HT1080 (cell line): ENCODE data around the gene SEPTIN8. TPM values are rescaled to one million over a fixed set of nuclear protein-coding genes. Genes with fewer than 3 reads are reported as not detected.

Experiments used
- DNase-seq: peaks from one replicate; pipeline ENCODE4 v3.0.0-alpha.2; 2015; ENCODE audit warnings: low read depth
- total RNA-seq: library from RNA; depleted of rRNA; stranded (reverse); fragments of >200 nt; shearing (Covaris generic); gene quantifications from 2 replicates; pipeline ENCODE4 v1.2.3, GENCODE V29; 2014

Gene SEPTIN8
- total RNA-seq, 1 experiment from 2014 or later = 50.9 TPM

DNA sequence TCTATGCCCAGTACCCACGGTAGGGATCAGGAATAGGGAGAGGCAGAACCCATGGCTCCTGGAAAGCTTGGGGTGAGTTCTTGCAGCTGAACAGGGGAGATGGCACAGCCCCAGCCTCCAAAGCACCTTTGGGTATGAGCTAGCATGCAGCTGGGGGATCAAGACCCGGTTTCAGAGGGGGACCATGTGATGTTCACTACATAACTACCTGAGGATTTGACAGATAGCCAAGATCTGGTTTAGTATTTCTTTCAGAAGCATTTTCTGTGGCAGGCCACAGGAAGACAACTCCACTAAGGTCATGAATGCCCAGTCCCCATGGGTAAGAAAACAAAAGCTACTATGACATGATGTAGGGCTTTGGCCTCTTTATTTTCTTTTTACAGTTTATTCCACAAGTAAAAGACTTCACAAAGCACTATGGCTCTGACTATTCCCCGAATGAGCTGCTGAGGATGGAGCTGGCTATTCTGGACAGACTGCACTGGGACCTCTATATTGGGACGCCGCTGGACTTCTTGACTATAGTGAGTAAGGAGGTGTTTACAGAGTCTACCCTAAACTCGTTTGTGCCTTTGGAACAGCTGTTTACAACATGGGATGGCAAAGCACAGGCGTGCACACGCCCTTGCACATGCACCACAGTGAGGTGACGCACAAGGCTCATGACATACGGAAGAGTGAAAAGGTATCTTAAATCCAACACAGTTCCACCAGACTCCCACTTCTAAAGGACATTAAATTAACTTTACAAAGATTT, 26.4 kb downstream of the SEPTIN8 start:
- no peak for DNase-seq

DNA sequence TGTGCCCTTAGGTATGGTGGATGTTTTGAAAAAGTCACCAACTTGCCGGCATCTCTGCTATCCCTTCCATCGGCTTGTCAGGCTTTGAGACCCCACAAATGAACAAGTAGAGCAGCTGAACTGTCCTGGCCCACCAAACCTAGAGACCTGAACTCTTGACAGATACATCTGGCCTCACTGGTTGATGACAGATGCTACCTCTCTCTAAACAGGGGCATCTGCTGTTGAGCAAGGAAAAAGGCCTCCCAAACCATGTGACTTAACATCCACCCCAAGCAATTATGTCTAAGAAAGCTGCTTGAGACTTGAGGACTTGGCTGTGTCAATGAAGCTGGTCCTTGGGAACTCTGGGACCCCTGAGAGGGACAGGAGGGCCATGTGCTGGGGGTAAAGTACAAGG, 27.5 kb downstream of the SEPTIN8 start:
- DNase-seq = no peak

DNA sequence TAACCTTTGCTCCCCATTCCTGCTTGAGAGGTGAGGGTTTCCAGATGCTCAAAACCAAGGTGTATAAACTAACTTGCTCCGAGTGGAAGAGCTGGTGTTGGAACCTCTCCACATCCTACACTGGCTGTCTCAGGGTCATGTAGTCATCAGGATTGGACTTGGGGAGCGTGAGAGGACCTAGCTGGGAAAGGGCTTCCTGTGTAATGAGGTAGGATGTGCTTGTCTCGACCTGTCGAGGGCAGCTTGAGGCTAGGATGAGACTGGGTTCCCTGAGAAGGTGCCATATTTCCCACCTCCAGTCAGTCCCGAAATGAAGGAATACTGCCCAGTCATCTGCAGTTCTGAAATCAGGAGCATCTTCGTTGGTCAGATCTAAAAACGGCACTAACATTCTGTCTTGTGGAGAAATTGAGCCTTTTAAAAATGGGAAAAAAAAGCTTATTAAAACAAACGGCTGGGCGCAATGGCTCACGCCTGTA, 28.5 kb downstream of the SEPTIN8 start:
- no peak for DNase-seq

DNA sequence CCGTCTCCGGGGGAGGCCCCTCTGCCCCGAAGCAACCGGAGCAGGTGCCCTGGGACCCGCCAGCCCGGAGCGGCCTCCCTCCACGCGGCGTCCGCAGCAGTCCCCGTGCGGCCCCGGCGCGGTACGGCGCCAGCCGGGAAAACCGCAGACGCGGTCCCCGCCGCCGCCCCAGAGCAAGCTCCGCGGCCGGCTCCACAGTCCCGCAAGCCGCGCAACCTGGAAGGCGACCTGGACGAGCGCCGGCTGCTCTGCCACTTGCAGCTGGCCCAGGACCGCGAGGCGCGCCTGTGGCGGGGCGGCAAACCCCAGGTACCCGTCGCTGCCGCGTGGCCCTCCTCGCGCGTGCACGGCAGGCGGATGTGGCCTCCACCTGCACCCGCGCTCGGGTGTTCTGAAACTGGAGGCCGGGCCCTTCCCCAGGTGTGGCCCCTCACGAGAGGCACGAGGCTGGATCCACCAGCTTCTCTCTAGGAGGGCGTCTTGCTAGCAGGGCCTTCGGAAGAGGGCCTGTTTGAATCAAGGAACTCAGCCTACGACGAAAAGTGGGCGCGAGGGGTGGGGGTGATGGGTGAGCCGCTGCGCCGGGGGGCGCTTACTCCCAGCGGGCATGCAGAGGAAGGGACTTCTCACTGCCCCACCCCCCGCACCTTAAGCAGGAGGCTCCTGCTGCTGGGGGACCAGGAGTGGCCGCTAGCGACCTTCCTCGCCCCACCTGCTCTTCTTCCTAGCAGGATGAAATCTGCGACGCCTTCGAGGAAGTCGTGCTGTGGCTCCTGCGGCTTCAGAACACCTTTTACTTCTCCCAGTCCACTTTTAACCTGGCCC, 29.2 kb downstream of the SEPTIN8 start:
- no peak for DNase-seq

DNA sequence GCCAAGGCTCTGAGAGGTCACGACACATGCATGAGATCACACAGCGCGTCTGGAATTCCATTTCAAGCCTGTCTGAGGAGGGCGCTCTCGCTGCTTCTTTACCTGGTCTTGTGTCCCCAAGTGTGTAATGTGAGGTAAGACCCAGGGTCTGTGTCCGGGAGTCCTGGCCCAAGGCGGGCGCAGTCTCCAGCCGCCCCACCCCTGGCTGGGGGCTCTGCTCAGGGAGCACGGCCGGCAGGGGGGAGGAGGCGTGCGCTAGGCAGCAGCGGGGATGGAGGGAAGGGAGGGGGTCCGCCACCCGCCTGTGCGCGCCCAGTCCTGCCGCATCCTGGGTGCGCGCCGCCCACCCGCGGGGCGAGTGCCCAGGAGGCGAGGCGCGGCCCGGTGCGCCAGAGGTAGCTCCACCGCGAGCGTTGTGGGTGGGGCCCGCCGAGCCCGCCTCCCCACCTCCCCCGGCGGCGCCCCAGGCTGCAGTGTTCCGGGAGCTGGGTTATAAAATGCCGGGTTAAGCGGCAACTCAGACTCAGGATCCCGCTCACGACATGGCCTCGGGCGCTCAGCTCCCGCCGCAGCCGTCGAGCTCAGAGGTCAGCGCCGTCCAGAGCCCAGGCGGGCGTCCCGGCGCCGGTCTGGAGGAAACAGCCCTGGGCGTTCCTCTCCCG, 30.0 kb downstream of the SEPTIN8 start, which contains the start of gene CCNI2:
CCNI2 (plus strand) TSS at position 473 of the 662 bp plus-strand sequence; CDS start at position 543, 70 bp downstream.
- DNase-seq = no peak

DNA sequence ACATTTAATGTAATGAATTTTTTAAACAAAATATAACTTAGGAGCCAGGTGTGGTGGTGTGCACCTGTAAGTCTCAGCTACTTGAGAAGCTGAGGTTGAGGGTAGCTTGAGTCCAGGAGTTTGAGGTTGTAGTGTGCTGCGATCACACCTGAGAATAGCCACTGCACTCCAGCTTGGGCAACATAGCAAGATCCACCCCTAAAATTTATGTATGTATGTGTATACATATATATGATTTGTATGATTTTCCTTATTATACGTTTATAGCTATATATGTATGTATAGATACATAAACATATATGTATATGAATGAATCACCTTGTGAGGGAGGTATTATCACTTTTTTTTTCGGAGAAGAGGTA, 30.5 kb downstream of the SEPTIN8 start:
- DNase-seq = no peak

DNA sequence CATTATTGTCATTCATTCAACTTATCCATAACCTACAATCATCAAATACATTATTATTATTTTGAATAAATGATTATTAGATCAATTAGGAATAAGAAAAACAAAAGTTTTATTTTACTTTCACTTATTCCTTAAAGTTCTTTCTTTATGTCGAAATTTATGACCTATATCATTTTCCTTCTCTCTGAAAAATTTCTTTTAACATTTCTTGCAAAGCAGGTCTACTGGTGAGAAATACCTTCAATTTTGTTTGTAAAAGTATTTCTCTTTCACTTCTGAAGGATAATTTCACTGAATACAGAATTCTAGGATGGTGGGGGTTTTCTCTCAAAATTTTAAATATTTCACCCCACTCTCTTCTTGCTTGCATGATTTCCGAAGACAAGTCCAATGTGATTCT, 32.4 kb downstream of the SEPTIN8 start:
- DNase-seq = no peak

DNA sequence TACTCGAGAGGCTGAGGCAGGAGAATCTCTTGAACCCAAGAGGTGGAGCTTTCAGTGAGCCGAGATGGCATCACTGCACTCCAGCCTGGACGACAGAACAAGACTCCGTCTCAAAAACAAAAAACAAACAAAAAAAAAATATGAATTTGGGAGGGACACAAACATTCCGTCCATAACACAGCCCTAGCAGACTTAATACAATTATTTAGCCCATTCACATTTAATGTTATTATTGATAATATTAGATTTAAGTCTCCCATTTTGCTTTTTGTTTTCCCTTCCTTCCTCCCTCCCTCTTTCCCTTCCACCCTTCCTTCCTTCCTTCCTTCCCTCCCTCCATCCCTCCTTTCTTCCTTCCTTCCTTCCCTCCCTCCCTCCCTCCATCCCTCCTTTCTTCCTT, 34.4 kb downstream of the SEPTIN8 start:
- no peak for DNase-seq

DNA sequence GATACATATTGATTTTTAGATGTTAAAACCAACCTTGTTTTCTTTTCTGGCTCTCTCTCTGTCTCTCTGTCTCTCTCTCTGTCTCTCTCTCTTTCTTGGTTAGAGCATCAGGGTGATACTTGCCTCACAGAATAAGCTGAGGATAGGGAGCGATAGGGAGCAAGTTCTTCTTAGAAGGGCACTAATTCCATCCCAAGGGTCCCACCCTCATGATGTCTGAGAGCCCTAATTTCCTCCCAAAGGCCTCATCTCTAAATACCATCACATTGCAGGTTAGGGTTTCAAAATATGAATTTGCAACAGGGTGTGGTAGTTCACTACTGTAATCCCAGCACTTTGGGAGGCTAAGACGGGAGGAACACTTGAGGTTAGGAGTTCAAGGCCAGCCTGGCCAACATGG, 34.9 kb downstream of the SEPTIN8 start:
- DNase-seq = no peak

DNA sequence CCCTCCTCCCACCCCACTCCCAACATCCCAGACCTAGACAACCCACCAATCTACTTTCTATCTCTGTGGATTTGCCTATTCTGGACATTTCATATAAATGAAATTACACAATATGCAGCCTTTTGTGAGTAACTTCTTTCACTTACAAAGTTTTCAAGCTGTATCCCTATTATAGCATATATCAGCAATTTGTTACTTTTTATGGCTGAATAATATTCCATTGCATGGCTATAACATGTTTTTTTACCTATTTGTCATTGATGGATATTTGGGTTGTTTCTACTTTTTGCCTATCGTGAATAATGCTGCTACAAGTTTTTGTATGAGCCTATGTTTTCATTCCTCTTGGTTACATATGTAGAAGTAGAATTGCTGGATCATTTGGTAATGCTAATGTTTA, 37.8 kb downstream of the SEPTIN8 start:
- no peak for DNase-seq

DNA sequence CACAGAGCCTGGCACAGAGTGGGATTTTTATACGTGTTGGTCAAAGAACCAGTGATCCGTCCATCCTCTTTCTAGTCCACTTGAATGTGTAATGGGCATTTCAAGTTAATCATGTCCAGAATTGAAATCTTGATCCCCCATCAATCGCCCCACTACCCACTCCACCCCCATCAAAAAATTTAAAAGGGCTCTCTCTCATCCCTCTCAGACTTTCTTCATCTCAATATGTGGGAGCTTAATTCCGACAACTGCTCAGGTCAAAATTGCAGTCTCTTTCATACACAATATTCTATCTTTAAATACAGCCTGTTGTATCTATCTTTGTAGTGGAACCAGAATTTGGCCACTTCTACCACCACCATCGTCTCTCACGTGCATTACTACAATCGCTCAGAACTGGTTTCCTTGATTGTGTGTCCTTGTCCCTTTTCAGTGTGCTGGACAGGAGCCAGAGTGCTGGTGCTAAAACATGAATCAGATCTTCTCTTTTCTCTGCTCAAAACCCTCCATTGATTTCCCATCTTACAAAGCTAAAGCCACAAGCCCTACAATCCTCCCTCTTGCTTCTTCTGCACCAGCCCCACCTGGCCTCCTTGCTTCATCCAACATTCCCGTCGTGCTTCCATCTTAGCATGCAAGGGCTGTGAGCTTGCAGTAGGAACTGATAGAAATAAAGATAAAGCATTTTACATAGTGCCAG, 38.9 kb downstream of the SEPTIN8 start:
- DNase-seq = no peak

DNA sequence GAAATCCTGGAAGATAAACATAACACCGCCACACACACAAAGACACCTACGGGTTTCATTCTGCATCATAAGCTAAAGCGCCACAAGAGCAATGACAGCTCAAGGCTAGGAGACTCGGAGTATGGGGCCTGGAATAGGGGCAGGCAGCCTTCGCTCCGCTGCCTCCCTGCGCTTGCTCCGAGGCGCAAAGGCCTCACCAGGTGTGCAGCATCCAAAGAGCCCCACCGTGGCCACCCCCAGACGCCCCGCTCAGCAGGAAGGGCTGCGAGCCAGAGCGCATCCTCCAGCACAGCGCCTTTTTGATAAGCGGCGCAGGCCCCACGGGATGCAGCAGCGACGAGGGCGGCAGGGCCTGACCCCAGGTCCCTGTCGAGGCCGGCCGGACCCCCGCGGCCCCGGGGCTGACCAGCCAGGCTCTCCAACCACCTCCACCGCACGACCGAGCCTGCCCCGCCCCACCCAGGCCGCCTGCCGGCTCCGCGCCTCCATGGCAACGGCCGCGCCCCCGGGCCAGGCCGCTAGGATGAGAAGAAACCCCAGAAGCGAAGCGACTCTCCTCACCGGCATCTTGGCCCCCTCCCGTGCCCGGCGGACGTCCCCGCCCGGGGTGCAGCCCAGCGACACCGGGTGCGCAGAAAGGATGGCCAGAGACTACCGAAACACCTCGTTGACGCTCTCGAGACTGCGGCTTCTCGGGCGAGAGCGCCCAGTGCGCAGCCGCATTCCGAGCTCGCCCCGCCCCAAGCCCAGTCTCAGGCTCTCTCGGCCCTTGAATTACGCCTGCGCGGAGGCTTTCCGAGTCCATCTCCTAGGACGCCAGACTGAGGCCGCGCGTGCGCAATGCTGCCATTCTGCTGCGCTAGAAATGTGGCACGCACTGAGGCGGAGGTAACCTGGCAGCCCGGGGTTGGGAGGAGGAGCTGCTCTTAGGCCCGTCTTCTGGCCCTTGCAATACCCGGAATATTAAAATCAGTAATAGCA, 39.9 kb downstream of the SEPTIN8 start, which contains the start of gene KIF3A:
KIF3A (minus strand) TSS at position 694 of the 981 bp plus-strand sequence; CDS start at position 567, 127 bp downstream.
- peak; percentile 94 for DNase-seq

DNA sequence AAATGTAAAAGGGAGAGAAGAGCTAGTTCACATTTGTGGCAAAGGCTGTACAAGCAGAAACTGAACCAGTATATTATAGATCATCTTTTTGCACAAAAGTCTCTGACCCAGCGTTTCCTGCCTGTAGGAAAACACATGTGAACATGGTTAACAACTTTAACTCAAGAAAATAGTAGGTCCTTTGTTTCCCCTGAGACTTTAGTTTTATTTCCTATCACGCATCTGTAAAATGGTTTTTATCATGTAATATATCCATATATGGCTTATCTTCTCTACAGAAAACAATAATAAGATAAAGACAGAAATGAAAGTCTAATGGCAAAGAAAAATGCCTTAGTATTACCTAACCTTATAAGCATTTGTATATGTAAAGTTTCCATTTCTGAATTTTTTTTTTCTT, 42.4 kb downstream of the SEPTIN8 start:
- no peak for DNase-seq

DNA sequence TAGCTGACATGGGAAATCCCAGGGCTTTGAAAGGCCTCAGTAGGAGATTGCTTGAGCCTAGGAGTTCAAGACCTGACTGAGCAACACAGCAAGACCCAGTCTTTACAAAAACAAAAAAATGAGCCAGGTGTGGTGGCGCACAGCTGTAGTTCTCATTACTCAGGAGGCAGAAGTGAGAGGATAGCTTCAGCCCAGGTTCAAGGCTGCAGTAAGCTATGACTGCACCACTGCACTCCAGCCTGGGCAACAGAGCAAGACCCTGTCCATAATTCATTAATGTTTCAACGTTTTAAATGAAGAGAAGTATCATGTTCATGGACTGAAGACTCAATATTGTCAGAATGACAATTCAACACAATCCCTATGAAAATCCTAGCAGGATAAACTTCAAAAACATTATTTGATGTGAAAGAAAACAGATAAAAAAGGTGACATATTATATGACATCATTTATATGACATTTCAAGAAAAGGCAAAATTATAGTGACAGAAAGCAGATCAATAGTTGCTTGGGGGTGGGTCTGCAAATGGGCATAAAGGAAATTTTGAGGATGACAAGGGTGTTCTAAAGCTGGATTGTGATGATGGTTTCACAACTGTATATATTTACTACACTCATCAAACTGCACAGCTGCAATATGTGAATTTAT, 43.4 kb downstream of the SEPTIN8 start:
- no peak for DNase-seq

DNA sequence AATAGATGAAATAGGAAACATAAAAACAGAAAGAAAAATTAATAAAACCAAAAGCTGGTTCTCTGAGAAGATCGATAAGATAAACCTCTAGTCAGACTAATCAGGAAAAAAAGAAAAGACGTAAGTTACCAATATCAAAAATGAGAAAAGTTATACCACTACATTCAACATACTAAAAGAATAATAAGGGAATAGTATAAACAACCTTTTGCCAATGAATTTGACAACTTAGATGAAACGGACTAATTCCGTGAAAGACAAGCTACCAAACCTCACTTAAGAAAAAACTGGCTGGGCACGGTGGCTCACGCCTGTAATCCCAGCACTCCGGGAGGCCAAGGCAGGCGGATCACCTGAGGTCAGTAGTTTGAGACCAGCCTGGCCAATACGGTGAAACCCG, 47.1 kb downstream of the SEPTIN8 start:
- no peak for DNase-seq

DNA sequence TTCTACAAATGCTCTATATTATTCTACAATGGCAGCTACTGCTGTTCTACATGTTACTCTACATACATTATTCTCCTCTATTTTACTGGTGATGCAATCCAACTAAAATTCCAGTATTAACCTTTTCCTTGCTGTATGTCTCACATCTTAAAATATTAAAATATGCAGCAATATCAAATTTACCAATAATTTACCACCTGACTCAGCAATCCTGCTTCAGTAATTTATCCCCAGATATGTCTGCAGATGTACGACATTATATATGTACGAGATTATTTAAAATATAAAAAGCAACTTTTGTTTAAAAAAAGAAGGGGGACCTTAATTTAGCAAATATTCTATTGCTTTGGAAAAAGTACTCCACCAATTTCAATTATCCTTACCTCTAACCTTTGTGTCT, 51.3 kb downstream of the SEPTIN8 start:
- DNase-seq = no peak

DNA sequence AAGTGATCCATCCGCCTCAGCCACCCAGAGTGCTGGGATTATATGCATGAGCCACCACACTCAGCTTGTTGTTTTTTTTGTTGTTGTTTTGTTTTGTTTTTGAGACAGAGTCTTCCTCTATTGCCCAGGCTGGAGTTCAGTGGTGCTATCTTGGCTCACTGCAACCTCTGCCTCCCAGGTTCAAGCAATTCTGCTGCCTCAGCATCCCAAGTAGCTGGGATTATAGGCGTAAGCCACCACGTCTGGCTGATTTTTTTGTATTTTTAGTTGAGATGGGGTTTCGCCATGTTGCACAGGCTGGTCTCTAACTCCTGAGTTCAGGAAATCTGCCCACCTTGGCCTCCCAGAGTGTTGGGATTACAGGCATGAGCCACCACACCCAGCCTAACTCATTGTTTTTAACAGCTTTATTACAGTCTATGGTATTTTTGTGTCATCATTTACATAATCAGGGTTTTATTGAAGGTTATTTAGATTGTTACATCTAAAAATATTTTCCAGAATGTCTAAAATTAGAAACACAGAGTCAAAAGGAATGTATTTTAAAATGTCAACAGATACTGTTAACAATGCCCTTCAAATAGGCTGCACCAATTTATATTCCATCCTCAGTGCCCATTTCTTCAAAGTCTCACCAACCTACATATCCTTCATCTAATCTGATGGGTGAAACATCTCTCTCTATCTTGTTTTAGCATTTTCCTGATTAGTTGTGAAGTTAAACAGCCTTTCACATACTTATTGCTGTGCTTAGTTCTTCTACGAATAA, 58.3 kb downstream of the SEPTIN8 start:
- no peak for DNase-seq

DNA sequence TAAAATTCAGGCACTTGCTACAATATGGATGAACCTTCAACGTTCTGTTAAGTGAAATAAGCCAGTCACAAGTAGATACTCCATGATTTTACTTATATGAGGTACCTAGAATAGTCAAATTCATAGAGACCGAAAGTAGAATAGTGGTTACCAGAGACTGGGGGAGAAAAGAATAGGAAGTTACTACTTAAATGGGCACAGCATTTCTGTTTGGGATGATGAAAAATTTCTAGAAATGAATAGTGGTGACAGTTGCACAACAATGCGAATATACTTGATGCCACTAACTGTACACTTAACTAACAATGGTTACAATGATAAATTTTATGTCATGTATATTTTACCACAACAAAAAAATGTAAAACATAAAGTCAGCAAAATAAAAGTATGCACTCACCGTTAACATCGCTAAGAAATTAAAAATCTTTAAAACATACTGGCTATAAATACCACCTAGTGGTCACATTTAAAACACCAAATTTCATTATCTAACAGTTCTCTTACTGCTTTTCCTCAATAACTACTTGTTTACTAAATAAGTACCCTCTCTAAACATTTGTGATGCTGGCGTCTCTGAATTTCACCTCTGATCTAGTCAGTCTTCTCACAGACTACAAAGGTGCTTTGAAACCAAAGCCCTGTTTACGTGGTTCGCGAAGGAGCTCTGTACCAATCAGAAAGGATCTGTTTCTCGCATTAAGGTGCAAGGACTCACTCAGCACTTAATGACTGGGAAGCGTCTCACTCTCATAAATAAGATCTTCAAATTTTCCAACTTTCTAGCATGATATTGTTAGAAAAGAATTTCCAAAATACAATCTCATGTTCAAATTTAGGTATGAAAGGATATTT, 62.4 kb downstream of the SEPTIN8 start:
- peak; percentile 10 for DNase-seq
